K562 (cell line): ENCODE data around the gene NIPAL4. TPM values are rescaled to one million over a fixed set of nuclear protein-coding genes. Genes with fewer than 3 reads are reported as not detected.

Source experiments
- ATAC-seq: fragments of 200-7000 bp; cut with Tn5 transposase; 3 replicates; pipeline ENCODE4 v1.9.1; 2020; ENCODE audit warnings: moderate library complexity
- BruUV-seq: library from RNA; stranded (reverse); fragments of 400-500 nt; replicated peaks from 2 replicates; lab custom pipeline; 2021; lab: Mats Ljungman, UMichigan
- CTCF ChIA-PET: fragments of 300-600 bp; formaldehyde crosslinking; extraction: SDS; loops from one replicate; lab custom pipeline; 2021; ENCODE audit warnings: low intra/inter-chr PET ratio; lab: Yijun Ruan, JAX
- POLR2A ChIA-PET: fragments of 300-600, 350-650 bp; sonication (Branson Sonifier 250); formaldehyde crosslinking; extraction: SDS; loops from one replicate; lab custom pipeline; 2021; ENCODE audit warnings: antibody characterized with exemption, inconsistent platforms; lab: Yijun Ruan, JAX
- DNase-seq, 4 experiments: peaks; one replicate each; pipeline versions ENCODE4 v3.0.0 to v3.0.0-alpha.2; 2011 to 2018; ENCODE audit warnings: low spot score in 3 of 4, mixed read lengths in 3 of 4; ENCODE audit errors: extremely low read depth in 1 of 4
- FAIRE-seq: peaks from 2 replicates; lab custom pipeline; 2011; peaks lifted over from hg19 to GRCh38; lab: Jason Lieb, UNC
- H2AFZ ChIP-seq: 2 replicates; pipeline ENCODE4 v1.6.0; 2011; ENCODE audit warnings: low read depth, low read length, control low read depth, inconsistent platforms
- H3K27ac ChIP-seq: fragments of 200-600 bp; 3 replicates; pipeline ENCODE4 v1.8.0; 2011; ENCODE audit warnings: low read depth, mild to moderate bottlenecking, control low read depth, inconsistent platforms, low read length, moderate library complexity, mixed read lengths; ENCODE audit errors: extremely low read depth
- H3K27me3 ChIP-seq, 2 experiments: fragments of 300-600 bp in 1 of 2; 2 replicates in 1 of 2; 3 replicates in 1 of 2; pipeline versions ENCODE4 v1.6.0 to v1.8.0; 2011; ENCODE audit warnings: inconsistent platforms in 2 of 2, low read length in 2 of 2, mild to moderate bottlenecking in 1 of 2, mixed read lengths in 1 of 2, moderate library complexity in 1 of 2; ENCODE audit not compliant: control insufficient read depth in 2 of 2, insufficient read depth in 2 of 2
- H3K36me3 ChIP-seq: fragments of 300-600 bp; 3 replicates; pipeline ENCODE4 v1.8.0; 2011; ENCODE audit warnings: mild to moderate bottlenecking, low read length, inconsistent platforms; ENCODE audit not compliant: control insufficient read depth, insufficient read depth
- H3K4me1 ChIP-seq, 2 experiments: fragments of 200-600 bp in 1 of 2; replicated peaks in 1 of 2; 2 replicates in 1 of 2; 3 replicates in 1 of 2; pipeline versions ENCODE4 v1.5.1 to v1.8.0; 2011; ENCODE audit warnings: inconsistent platforms in 2 of 2, low read length in 2 of 2, mild to moderate bottlenecking in 1 of 2, mixed read lengths in 1 of 2, moderate library complexity in 1 of 2; ENCODE audit not compliant: control insufficient read depth in 2 of 2, insufficient read depth in 2 of 2
- H3K4me2 ChIP-seq: 2 replicates; pipeline ENCODE4 v1.6.1; 2011; ENCODE audit warnings: low read length, control low read depth, inconsistent platforms, mixed read lengths; ENCODE audit not compliant: insufficient read depth
- H3K4me3 ChIP-seq: fragments of 200-600 bp; sonication (generic), shearing (Covaris generic); 2 replicates; pipeline ENCODE4 v1.5.1; 2016; ENCODE audit warnings: control low read depth, inconsistent platforms
- H3K79me2 ChIP-seq: fragments of 200-600 bp; 3 replicates; pipeline ENCODE4 v1.8.0; 2011; ENCODE audit warnings: low read length, inconsistent platforms; ENCODE audit not compliant: control insufficient read depth, insufficient read depth
- H3K9ac ChIP-seq, 2 experiments: 2 replicates each; pipeline versions ENCODE4 v1.6.0 to v1.6.1; 2011; ENCODE audit warnings: low read depth in 2 of 2, low read length in 2 of 2, control low read depth in 1 of 2, inconsistent platforms in 1 of 2, mild to moderate bottlenecking in 1 of 2, mixed read lengths in 1 of 2; ENCODE audit not compliant: insufficient read depth in 1 of 2
- H3K9me1 ChIP-seq: one replicate; pipeline ENCODE4 v1.6.0; 2011; ENCODE audit warnings: inconsistent platforms, mild to moderate bottlenecking, low read length, moderate library complexity; ENCODE audit not compliant: control insufficient read depth, insufficient read depth
- H3K9me3 ChIP-seq: replicated peaks from 2 replicates; pipeline ENCODE4 v1.5.1; 2011; ENCODE audit warnings: low read depth, low read length, inconsistent platforms; ENCODE audit not compliant: control insufficient read depth, insufficient read depth
- H4K20me1 ChIP-seq: replicated peaks from 2 replicates; pipeline ENCODE4 v1.6.1; 2011; ENCODE audit warnings: low read length, inconsistent platforms, mixed read lengths; ENCODE audit not compliant: control insufficient read depth, insufficient read depth
- HNRNPK ChIP-seq: fragments of 200-400 bp; formaldehyde crosslinking; IDR thresholded peaks from one replicate; pipeline ENCODE4 v1.6.1; 2018; ENCODE audit warnings: mild to moderate bottlenecking, low read depth, low read length; ENCODE audit not compliant: poor library complexity, severe bottlenecking
- NCOA4 ChIP-seq: fragments of 450-650 bp; IDR thresholded peaks from 2 replicates; pipeline ENCODE4 v1.6.1; 2018; ENCODE audit warnings: mild to moderate bottlenecking; ENCODE audit not compliant: partially characterized antibody
- NR2F6 ChIP-seq: fragments of 450-650 bp; formaldehyde crosslinking; IDR thresholded peaks from 2 replicates; pipeline ENCODE4 v1.4.0; 2020; ENCODE audit warnings: mild to moderate bottlenecking
- RBBP5 ChIP-seq: fragments of 200-600 bp; sonication (generic); IDR thresholded peaks from 2 replicates; pipeline ENCODE4 v1.6.1; 2012; ENCODE audit warnings: borderline replicate concordance, mild to moderate bottlenecking, low read length, control low read depth, inconsistent platforms; ENCODE audit not compliant: insufficient read depth, poor library complexity, severe bottlenecking
- ZNF830 ChIP-seq: fragments of 250-450 bp; sonication (Bioruptor Pico); IDR thresholded peaks from 2 replicates; pipeline ENCODE4 v1.5.0; 2021; ENCODE audit warnings: mild to moderate bottlenecking
- WGBS: fragments of 100-300 bp; shearing (Covaris generic); methylation state at CpG from one replicate; pipeline ENCODE4 v1.1.6; 2016; ENCODE audit warnings: low coverage, mixed read lengths; ENCODE audit not compliant: insufficient coverage; ENCODE audit errors: missing lambda C conversion rate; 5-methylcytosine and 5-hydroxymethylcytosine counted together
- in situ Hi-C: fragments of 300-500 bp; cut with MboI; formaldehyde crosslinking; loops from 4 replicates; pipeline ENCODE4 v1.15.0; 2018; ENCODE audit warnings: inconsistent platforms, mixed read lengths
- intact Hi-C: fragments of 100-400 bp; cut with micrococcal nuclease; formaldehyde crosslinking; loops from 2 replicates; pipeline ENCODE4 v1.14.2; 2022
- polyA plus RNA-seq, 8 experiments: library from polyadenylated mRNA; depleted of rRNA in 4 of 8; stranded (reverse) in 5 of 8; unstranded in 3 of 8; fragments of >200 nt; fragmentation: Nextera tagmentation in 2 of 8; fragmentation: Illumina TruSeq in 1 of 8; extraction: Ambion mirVana in 2 of 8; extraction: Trizol in 1 of 8; gene quantifications; 2 replicates each; pipeline versions ENCODE4 v1.2.1 to v1.2.3, GENCODE V29; 2011 to 2014; ENCODE audit warnings: inconsistent platforms in 1 of 8, missing spikeins in 1 of 8
- total RNA-seq, 7 experiments: library from RNA; depleted of rRNA in 6 of 7; stranded (reverse); fragments of >200 nt in 6 of 7; fragmentation: Illumina TruSeq in 2 of 7; extraction: Trizol in 2 of 7; gene quantifications; 2 replicates each; pipeline versions ENCODE4 v1.2.1 to v1.2.3, GENCODE V29; 2011 to 2021; ENCODE audit warnings: low replicate concordance in 1 of 7
- TF ChIP-seq, protein P1 (sequence below): fragments of 450-650 bp; IDR thresholded peaks from 2 replicates; pipeline ENCODE4 v1.7.1; 2018; ENCODE audit warnings: mild to moderate bottlenecking, low read depth; ENCODE audit not compliant: partially characterized antibody
- TF ChIP-seq, protein P2 (sequence below): fragments of 450-650 bp; IDR thresholded peaks from 2 replicates; pipeline ENCODE4 v1.6.1; 2016; ENCODE audit warnings: low read depth

NIPAL4 gene
- total and polyA plus RNA-seq, 9 of the 15 experiments (the other 6 are each of a cell fraction or from before 2014, with no cell fraction given) = not detected

DNA sequence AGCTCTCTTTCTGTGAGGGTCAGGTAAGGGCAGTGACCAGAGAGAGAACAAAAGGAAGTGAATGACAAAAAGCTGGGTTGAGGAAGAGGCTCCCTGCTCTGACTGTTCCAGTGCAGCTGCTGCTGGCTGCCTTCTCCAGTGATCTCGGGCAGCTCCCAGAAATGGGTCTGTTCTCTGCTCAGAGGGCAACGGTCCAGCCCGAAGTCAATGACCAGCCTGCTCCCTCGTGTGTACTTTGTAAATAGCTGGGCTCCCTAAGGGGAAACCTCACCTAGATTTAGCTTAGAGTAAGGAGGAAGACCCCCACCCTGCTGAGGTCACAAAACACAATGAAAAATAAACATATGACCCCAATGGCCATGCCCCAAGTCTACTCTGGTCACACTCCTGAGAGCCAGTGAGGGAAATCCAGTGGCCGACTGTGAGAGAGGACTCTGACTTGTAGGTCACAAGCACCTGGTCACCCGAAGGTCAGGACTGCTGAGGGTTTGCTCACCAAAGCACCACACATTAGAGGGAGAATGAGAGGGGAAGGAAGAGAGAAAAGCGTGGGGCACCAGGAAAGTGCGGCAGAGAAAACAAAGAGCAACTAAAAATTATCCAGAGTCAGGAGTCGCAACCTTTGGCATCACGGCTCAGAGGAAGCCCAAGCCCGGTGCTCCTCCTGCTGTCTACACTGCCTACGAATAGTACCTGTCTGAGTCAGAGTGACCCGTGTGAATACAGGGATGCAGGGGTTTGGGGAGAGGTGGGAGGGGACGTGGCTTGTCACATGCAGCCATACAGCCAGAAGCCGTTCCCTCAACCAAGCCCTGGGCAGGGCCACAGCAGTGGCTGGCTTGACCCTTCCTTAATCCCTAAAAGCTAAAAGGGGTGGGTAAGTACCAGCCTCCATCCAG lies 19.8 kb downstream of the NIPAL4 start:
- Histone ChIP-seq H2AFZ (no peak overlapping the region), H4K20me1 (no peaks in the 10 kb centered on the region), H3K79me2 (no peaks in the 10 kb centered on the region), H3K27ac (no peak overlapping the region), H3K9ac (no peak overlapping the region), H3K36me3 (no peaks in the 10 kb centered on the region), H3K9me3 (no peaks in the 10 kb centered on the region), H3K4me3 (no peak overlapping the region), H3K9me1 (no peaks in the 10 kb centered on the region), H3K4me1 (no peaks in the 10 kb centered on the region; a peak in 1 of 5 replicates), H3K27me3 (peaks cover 0 to 28% of the 10 kb centered on the region in 2 experiments; a peak in 3 of 5 replicates), H3K4me2 (no peak overlapping the region)
- ChIA-PET CTCF (interaction anchor here (0.7 to 0.8 kb wide), 2 partner anchors 48 to 1162 kb away, joined by 3 to 4 read pairs; no protein-coding TSS in a partner anchor), POLR2A (interaction anchor here (0.7 to 1.1 kb wide), 4 partner anchors 13 to 152 kb away, joined by 3 to 4 read pairs (median 3); no protein-coding TSS in a partner anchor)
- ATAC-seq (no peak), FAIRE-seq (no peak), DNase-seq (no peak)
- BruUV-seq = no TSS peak
- WGBS = 10% methylated on average over 15 of the region's 15 CpGs
- intact Hi-C loops (loop anchor here (5.0 kb wide), 3 partner anchors 228 to 262 kb away; partner anchors contain the start of gene LSM11), in situ Hi-C loops (loop anchor here (5.0 to 10.0 kb wide), 2 partner anchors 138 to 235 kb away; no protein-coding TSS in a partner anchor)
- TF ChIP-seq, protein P1, sequence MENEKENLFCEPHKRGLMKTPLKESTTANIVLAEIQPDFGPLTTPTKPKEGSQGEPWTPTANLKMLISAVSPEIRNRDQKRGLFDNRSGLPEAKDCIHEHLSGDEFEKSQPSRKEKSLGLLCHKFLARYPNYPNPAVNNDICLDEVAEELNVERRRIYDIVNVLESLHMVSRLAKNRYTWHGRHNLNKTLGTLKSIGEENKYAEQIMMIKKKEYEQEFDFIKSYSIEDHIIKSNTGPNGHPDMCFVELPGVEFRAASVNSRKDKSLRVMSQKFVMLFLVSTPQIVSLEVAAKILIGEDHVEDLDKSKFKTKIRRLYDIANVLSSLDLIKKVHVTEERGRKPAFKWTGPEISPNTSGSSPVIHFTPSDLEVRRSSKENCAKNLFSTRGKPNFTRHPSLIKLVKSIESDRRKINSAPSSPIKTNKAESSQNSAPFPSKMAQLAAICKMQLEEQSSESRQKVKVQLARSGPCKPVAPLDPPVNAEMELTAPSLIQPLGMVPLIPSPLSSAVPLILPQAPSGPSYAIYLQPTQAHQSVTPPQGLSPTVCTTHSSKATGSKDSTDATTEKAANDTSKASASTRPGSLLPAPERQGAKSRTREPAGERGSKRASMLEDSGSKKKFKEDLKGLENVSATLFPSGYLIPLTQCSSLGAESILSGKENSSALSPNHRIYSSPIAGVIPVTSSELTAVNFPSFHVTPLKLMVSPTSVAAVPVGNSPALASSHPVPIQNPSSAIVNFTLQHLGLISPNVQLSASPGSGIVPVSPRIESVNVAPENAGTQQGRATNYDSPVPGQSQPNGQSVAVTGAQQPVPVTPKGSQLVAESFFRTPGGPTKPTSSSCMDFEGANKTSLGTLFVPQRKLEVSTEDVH = no peak
- TF ChIP-seq, protein P2, sequence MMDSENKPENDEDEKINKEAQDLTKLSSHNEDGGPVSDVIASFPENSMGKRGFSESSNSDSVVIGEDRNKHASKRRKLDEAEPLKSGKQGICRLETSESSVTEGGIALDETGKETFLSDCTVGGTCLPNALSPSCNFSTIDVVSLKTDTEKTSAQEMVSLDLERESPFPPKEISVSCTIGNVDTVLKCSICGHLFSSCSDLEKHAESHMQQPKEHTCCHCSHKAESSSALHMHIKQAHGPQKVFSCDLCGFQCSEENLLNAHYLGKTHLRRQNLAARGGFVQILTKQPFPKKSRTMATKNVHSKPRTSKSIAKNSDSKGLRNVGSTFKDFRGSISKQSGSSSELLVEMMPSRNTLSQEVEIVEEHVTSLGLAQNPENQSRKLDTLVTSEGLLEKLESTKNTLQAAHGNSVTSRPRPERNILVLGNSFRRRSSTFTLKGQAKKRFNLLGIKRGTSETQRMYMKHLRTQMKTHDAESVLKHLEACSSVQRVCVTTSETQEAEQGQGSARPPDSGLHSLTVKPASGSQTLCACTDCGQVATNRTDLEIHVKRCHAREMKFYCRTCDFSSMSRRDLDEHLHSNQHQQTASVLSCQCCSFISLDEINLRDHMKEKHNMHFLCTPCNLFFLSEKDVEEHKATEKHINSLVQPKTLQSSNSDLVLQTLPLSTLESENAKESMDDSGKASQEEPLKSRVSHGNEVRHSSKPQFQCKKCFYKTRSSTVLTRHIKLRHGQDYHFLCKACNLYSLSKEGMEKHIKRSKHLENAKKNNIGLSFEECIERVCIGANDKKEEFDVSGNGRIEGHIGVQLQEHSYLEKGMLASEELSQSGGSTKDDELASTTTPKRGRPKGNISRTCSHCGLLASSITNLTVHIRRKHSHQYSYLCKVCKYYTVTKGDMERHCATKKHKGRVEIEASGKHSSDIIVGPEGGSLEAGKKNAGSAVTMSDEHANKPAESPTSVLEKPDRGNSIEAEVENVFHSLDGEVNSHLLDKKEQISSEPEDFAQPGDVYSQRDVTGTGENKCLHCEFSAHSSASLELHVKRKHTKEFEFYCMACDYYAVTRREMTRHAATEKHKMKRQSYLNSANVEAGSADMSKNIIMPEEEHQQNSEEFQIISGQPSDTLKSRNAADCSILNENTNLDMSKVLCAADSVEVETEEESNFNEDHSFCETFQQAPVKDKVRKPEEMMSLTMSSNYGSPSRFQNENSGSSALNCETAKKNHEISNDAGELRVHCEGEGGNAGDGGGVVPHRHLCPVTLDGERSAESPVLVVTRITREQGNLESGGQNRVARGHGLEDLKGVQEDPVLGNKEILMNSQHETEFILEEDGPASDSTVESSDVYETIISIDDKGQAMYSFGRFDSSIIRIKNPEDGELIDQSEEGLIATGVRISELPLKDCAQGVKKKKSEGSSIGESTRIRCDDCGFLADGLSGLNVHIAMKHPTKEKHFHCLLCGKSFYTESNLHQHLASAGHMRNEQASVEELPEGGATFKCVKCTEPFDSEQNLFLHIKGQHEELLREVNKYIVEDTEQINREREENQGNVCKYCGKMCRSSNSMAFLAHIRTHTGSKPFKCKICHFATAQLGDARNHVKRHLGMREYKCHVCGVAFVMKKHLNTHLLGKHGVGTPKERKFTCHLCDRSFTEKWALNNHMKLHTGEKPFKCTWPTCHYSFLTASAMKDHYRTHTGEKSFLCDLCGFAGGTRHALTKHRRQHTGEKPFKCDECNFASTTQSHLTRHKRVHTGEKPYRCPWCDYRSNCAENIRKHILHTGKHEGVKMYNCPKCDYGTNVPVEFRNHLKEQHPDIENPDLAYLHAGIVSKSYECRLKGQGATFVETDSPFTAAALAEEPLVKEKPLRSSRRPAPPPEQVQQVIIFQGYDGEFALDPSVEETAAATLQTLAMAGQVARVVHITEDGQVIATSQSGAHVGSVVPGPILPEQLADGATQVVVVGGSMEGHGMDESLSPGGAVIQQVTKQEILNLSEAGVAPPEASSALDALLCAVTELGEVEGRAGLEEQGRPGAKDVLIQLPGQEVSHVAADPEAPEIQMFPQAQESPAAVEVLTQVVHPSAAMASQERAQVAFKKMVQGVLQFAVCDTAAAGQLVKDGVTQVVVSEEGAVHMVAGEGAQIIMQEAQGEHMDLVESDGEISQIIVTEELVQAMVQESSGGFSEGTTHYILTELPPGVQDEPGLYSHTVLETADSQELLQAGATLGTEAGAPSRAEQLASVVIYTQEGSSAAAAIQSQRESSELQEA = no peak
- TF ChIP-seq NR2F6 (CRISPR knock-in tag) (no peak), ZNF830 (CRISPR knock-in tag) (no peak), NCOA4 (no peak), HNRNPK (no peak), RBBP5 (no peak)
- TF ChIP-seq, all 486 proteins: peak for 0
